SK-N-SH treated with all-trans-retinoic acid at 6 μM for 48 hours (cell line): Measurements from ENCODE around the gene ABCC6.

Experiments
- ATAC-seq: fragments of 200-7000 bp; cut with Tn5 transposase; 3 replicates; pipeline ENCODE4 v1.9.1; 2020; ENCODE audit warnings: mild to moderate bottlenecking, moderate library complexity
- ARNTL ChIP-seq: fragments of 450-650 bp; formaldehyde crosslinking; IDR thresholded peaks from 2 replicates; pipeline ENCODE4 v1.5.0; 2020; ENCODE audit warnings: low read depth, mild to moderate bottlenecking, moderate library complexity, borderline replicate concordance
- BACH2 ChIP-seq: fragments of 250-450 bp; sonication (Bioruptor Pico); IDR thresholded peaks from 2 replicates; pipeline ENCODE4 v1.9.0; 2021; ENCODE audit warnings: mild to moderate bottlenecking, borderline replicate concordance
- CREB5 ChIP-seq: fragments of 250-450 bp; sonication (Bioruptor Pico); IDR thresholded peaks from 2 replicates; pipeline ENCODE4 v1.5.1; 2020; ENCODE audit warnings: low read depth, mild to moderate bottlenecking, moderate library complexity
- CSDC2 ChIP-seq: fragments of 250-450 bp; sonication (Bioruptor Pico); IDR thresholded peaks from 2 replicates; pipeline ENCODE4 v1.5.0; 2020; ENCODE audit warnings: mild to moderate bottlenecking, moderate library complexity
- CSRNP3 ChIP-seq: fragments of 250-450 bp; sonication (Bioruptor Pico); IDR thresholded peaks from 2 replicates; pipeline ENCODE4 v1.5.1; 2021; ENCODE audit warnings: mild to moderate bottlenecking, moderate library complexity
- ESRRG ChIP-seq: fragments of 250-450 bp; sonication (Bioruptor Pico); IDR thresholded peaks from 2 replicates; pipeline ENCODE4 v1.6.1; 2021; ENCODE audit warnings: mild to moderate bottlenecking
- GLIS3 ChIP-seq: fragments of 250-450 bp; sonication (Bioruptor Pico); IDR thresholded peaks from 2 replicates; pipeline ENCODE4 v1.5.0; 2020; ENCODE audit warnings: mild to moderate bottlenecking, moderate library complexity
- ISL1 ChIP-seq: fragments of 250-450 bp; sonication (Bioruptor Pico); IDR thresholded peaks from 2 replicates; pipeline ENCODE4 v2.1.2; 2022; ENCODE audit warnings: mild to moderate bottlenecking, moderate library complexity
- OSR1 ChIP-seq: fragments of 250-450 bp; sonication (Bioruptor Pico); IDR thresholded peaks from 2 replicates; pipeline ENCODE4 v1.8.0; 2022; ENCODE audit warnings: moderate library complexity, mild to moderate bottlenecking, inconsistent platforms
- PATZ1 ChIP-seq: fragments of 250-450 bp; sonication (Bioruptor Pico); IDR thresholded peaks from 2 replicates; pipeline ENCODE4 v1.8.0; 2020; ENCODE audit warnings: mild to moderate bottlenecking, moderate library complexity, borderline replicate concordance
- POU6F1 ChIP-seq: fragments of 250-450 bp; sonication (Bioruptor Pico); IDR thresholded peaks from 2 replicates; pipeline ENCODE4 v1.8.0; 2021; ENCODE audit warnings: low read depth, mild to moderate bottlenecking, moderate library complexity, borderline replicate concordance
- RARB ChIP-seq: fragments of 250-450 bp; sonication (Bioruptor Pico); IDR thresholded peaks from 2 replicates; pipeline ENCODE4 v1.8.0; 2021; ENCODE audit warnings: mild to moderate bottlenecking, moderate library complexity
- SNAI2 ChIP-seq: fragments of 250-450 bp; sonication (Bioruptor Pico); IDR thresholded peaks from 2 replicates; pipeline ENCODE4 v1.5.0; 2020; ENCODE audit warnings: mild to moderate bottlenecking, moderate library complexity
- TCF4 ChIP-seq: fragments of 250-450 bp; sonication (Bioruptor Pico); IDR thresholded peaks from 2 replicates; pipeline ENCODE4 v1.8.0; 2021; ENCODE audit warnings: mild to moderate bottlenecking, moderate library complexity, borderline replicate concordance
- TOX ChIP-seq: fragments of 250-450 bp; sonication (Bioruptor Pico); IDR thresholded peaks from 2 replicates; pipeline ENCODE4 v1.8.0; 2021; ENCODE audit warnings: mild to moderate bottlenecking, moderate library complexity, borderline replicate concordance
- TSHZ2 ChIP-seq: fragments of 250-450 bp; sonication (Bioruptor Pico); IDR thresholded peaks from 2 replicates; pipeline ENCODE4 v1.5.0; 2020; ENCODE audit warnings: mild to moderate bottlenecking, moderate library complexity
- ZC3H10 ChIP-seq: fragments of 250-450 bp; sonication (Bioruptor Pico); IDR thresholded peaks from 2 replicates; pipeline ENCODE4 v1.5.1; 2021; ENCODE audit warnings: mild to moderate bottlenecking, moderate library complexity
- ZFP3 ChIP-seq: fragments of 250-450 bp; sonication (Bioruptor Pico); IDR thresholded peaks from 2 replicates; pipeline ENCODE4 v1.5.0; 2020; ENCODE audit warnings: mild to moderate bottlenecking, moderate library complexity
- ZFP30 ChIP-seq: fragments of 450-650 bp; formaldehyde crosslinking; IDR thresholded peaks from 2 replicates; pipeline ENCODE4 v1.5.0; 2022; ENCODE audit warnings: mild to moderate bottlenecking, moderate library complexity
- ZNF565 ChIP-seq: fragments of 450-650 bp; formaldehyde crosslinking; conservative IDR thresholded peaks from 2 replicates; pipeline ENCODE4 v1.5.0; 2020; ENCODE audit warnings: low read depth, mild to moderate bottlenecking, moderate library complexity
- ZNF70 ChIP-seq: fragments of 450-650 bp; formaldehyde crosslinking; IDR thresholded peaks from 2 replicates; pipeline ENCODE4 v1.5.0; 2020; ENCODE audit warnings: mild to moderate bottlenecking, moderate library complexity

The ABCC6 gene

GRCh38 chr16:16190546-16190945 lies 32.7 kb downstream of the ABCC6 start (continued):
- no peak for TF ChIP-seq TSHZ2 (CRISPR knock-in tag)
- TF ChIP-seq ZFP3 (CRISPR knock-in tag) = no peak
- TF ChIP-seq ESRRG = no peak
- TF ChIP-seq ZC3H10 = no peak
- no peak for TF ChIP-seq ZNF565 (CRISPR knock-in tag)
- TF ChIP-seq TCF4 (CRISPR knock-in tag) = no peak
- TF ChIP-seq TOX (CRISPR knock-in tag) = no peak
- TF ChIP-seq RARB (CRISPR knock-in tag) = no peak
- TF ChIP-seq ARNTL (CRISPR knock-in tag) = no peak
- no peak for TF ChIP-seq PATZ1 (CRISPR knock-in tag)
- TF ChIP-seq ZFP30 (CRISPR knock-in tag) = no peak

GRCh38 chr16:16189842-16190241 lies 33.5 kb downstream of the ABCC6 start:
- ATAC-seq = no peak

GRCh38 chr16:16188827-16189226 lies 34.5 kb downstream of the ABCC6 start:
- ATAC-seq = no peak
- TF ChIP-seq TSHZ2 (CRISPR knock-in tag) = no peak
- TF ChIP-seq BACH2 (CRISPR knock-in tag) = no peak
- TF ChIP-seq ISL1 = no peak
- no peak for TF ChIP-seq ZFP3 (CRISPR knock-in tag)
- no peak for TF ChIP-seq CSDC2 (CRISPR knock-in tag)
- no peak for TF ChIP-seq OSR1
- TF ChIP-seq ZNF70 (CRISPR knock-in tag) = no peak
- no peak for TF ChIP-seq POU6F1 (CRISPR knock-in tag)
- no peak for TF ChIP-seq CSRNP3
- TF ChIP-seq ARNTL (CRISPR knock-in tag) = no peak
- no peak for TF ChIP-seq GLIS3
- TF ChIP-seq ZFP30 (CRISPR knock-in tag) = no peak
- TF ChIP-seq CREB5 (CRISPR knock-in tag) = no peak
- TF ChIP-seq TOX (CRISPR knock-in tag) = no peak
- no peak for TF ChIP-seq SNAI2 (CRISPR knock-in tag)

More at GRCh38 chr16:16189842-16190241, 33.5 kb downstream of the ABCC6 start:
- TF ChIP-seq TOX (CRISPR knock-in tag) = no peak
- no peak for TF ChIP-seq SNAI2 (CRISPR knock-in tag)
- TF ChIP-seq, all 23 proteins: peak for 0
